ENCODE measurements around the gene SLC47A2. TPM values are rescaled to one million over a fixed set of nuclear protein-coding genes. Genes with fewer than 3 reads are reported as not detected.

Gene SLC47A2
- total and polyA plus RNA-seq, 9 of the 15 experiments (the other 6 are each of a cell fraction or from before 2014, with no cell fraction given), result not detected

DNA sequence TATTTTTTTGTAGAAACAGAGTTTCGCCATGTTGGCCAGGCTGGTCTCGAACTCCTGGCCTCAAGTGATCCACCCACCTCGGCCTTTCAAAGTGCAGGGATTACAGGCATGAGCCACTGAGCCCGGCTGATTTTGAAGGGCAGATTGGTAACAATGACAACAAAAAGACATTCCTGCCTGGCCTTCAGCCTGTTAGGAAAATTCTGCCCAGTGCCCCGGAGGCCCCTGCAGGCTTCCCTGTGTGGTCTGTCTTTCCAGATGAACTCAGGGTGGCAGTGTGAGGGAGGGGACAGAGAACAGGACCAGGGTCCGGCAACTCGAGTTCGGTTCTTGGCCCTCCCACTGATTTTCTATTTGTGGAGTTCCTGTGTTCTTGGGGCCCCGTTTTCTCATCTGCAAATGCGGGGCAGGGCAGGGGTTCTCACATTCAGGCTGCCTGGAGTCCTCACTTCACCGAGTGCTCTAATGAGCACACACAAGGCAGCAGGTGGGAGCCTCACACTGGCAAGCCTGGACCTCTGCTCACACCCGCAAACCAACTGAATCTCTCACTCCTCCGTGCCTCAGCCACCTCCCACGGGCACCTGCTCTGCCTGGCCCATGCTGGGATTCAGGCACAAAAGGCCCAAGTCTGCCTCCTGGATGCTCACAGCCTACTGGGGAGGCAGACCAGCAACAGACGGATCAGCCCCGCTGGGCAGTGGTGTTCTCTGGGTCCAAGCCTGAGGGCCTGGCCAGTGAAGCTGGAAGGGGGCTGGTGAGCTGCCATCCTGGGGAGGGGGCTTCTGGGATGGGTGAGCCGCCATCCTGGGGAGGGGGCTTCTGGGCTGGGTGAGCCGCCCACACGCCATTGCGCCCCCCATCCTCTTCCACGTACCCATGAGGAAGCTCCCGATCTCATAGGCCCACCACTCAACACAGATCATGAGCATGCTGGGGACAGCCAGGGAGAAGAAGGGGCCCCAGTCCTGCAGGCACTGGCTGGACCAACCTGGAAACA lies 10.3 kb downstream of the SLC47A2 start (continued):
- TF ChIP-seq BCLAF1 (IDR thresholded peaks at IDR 0.05; ENCODE audit: borderline replicate concordance in 1 of 2, control insufficient read depth in 1 of 2, low read depth in 2 of 2, low read length in 1 of 2) (no peak), SMC3 (conservative IDR thresholded peaks at IDR 0.05; ENCODE audit: insufficient read depth, low read depth, low read length) (no peak)

DNA sequence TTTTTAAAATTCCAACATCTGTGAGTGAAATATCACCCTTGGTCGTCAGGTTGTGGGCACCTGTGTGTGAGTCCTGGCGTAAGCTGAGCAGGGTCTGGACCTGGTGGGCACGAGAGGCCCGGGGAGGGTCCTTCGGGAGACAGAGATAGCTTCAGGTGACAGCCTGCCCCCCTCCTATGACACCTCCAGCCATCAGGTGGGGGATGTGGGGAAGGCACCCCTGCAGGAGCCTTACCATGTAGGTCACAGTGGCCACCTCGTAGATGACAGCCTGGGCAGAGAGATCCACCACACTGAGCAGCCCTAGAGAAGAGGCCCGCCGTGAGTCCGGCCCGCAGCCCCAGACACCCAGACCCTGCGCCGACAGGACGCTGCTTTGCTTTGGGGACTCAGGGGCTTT lies 11.2 kb downstream of the SLC47A2 start:
- Histone ChIP-seq H3K4me3 (no peak overlapping the region), H3K4me2 (ENCODE audit: insufficient read depth, low read length) (no peak overlapping the region), H3K79me2 (ENCODE audit: control insufficient read depth, insufficient read depth, low read length) (no peaks in the 10 kb centered on the region), H3K27ac (ENCODE audit: extremely low read depth, low read depth, low read length) (no peak overlapping the region), H2AFZ (ENCODE audit: low read depth, low read length) (no peak overlapping the region), H4K20me1 (replicated peaks; ENCODE audit: control insufficient read depth, insufficient read depth, low read length) (no peaks in the 10 kb centered on the region; the same call in 1 of the 2 replicates), H3K36me3 (ENCODE audit: control insufficient read depth, insufficient read depth, low read length) (no peaks in the 10 kb centered on the region), H3K9me3 (replicated peaks; ENCODE audit: control insufficient read depth, insufficient read depth, low read depth, low read length) (no peaks in the 10 kb centered on the region), H3K27me3 (ENCODE audit: control insufficient read depth in 2 of 2, insufficient read depth in 2 of 2, low read length in 2 of 2) (peaks cover 0 to 13% of the 10 kb centered on the region in 2 experiments; a peak in 1 of 5 replicates), H3K9me1 (ENCODE audit: control insufficient read depth, insufficient read depth, low read length) (no peaks in the 10 kb centered on the region), H3K4me1 (replicated peaks in 1 of 2; ENCODE audit: control insufficient read depth in 2 of 2, insufficient read depth in 2 of 2, low read length in 2 of 2) (0 out of 5 replicates have a peak, but pooled peaks cover 0 to 3% of the 10 kb centered on the region in 2 experiments), H3K9ac (ENCODE audit: insufficient read depth in 1 of 2, low read depth in 2 of 2, low read length in 2 of 2) (no peak overlapping the region)
- no TSS peak for BruUV-seq (replicated peaks)
- ATAC-seq (no peak), FAIRE-seq (no peak), DNase-seq (ENCODE audit: extremely low read depth in 1 of 4, low spot score in 3 of 4) (peak in 1 of 4 experiments; percentile 3)
- WGBS (ENCODE audit: insufficient coverage, low coverage, missing lambda C conversion rate), result 2% methylated on average over 5 of the region's 13 CpGs
- no peak for TF ChIP-seq BRCA1 (IDR thresholded peaks at IDR 0.05)
- no peak for TF ChIP-seq BRCA1 (CRISPR knock-in tag; IDR thresholded peaks at IDR 0.05)
- no peak for TF ChIP-seq MBD1 (CRISPR knock-in tag; IDR thresholded peaks at IDR 0.05)
- no peak for TF ChIP-seq RBM14 (IDR thresholded peaks at IDR 0.05; ENCODE audit: borderline replicate concordance, insufficient read depth, low read depth, low read length)
- TF ChIP-seq ZNF408 (CRISPR knock-in tag; IDR thresholded peaks at IDR 0.05; ENCODE audit: low read depth), result no peak
- no peak for TF ChIP-seq CCAR2 (IDR thresholded peaks at IDR 0.05; ENCODE audit: low read depth, low read length)
- intact Hi-C loops (cut with micrococcal nuclease) (no loop called here), in situ Hi-C loops (cut with MboI) (no loop called here)
- ChIA-PET POLR2A (no interaction called here), CTCF (ENCODE audit: low intra/inter-chr PET ratio) (no interaction called here)
